Stomach smooth muscle (tissue), 2 donors: ENCODE results near the gene YBEY.

Source experiments
- H3K27ac ChIP-seq: one replicate; pipeline ENCODE4 v1.7.0; 2013; ENCODE audit warnings: mild to moderate bottlenecking, low read length, inconsistent platforms
- H3K27me3 ChIP-seq, 2 donors: one replicate each; pipeline ENCODE4 v1.7.0; 2013; ENCODE audit warnings: low read length in 2 of 2; ENCODE audit not compliant: insufficient read depth in 2 of 2, control insufficient read depth in 1 of 2
- H3K36me3 ChIP-seq, 2 donors: one replicate each; pipeline ENCODE4 v1.7.0; 2013; ENCODE audit warnings: low read length in 2 of 2; ENCODE audit not compliant: control insufficient read depth in 2 of 2, insufficient read depth in 2 of 2
- H3K4me1 ChIP-seq: one replicate; pipeline ENCODE4 v1.7.0; 2013; ENCODE audit warnings: low read length; ENCODE audit not compliant: control insufficient read depth, insufficient read depth
- H3K4me3 ChIP-seq, 2 donors: one replicate each; pipeline ENCODE4 v1.7.0; 2013; ENCODE audit warnings: low read length in 2 of 2
- H3K9ac ChIP-seq, 2 donors: one replicate each; pipeline ENCODE4 v1.7.0; 2013; ENCODE audit warnings: low read length in 2 of 2, mild to moderate bottlenecking in 1 of 2
- H3K9me3 ChIP-seq, 2 donors: one replicate each; pipeline ENCODE4 v1.7.0; 2013; ENCODE audit warnings: low read length in 2 of 2; ENCODE audit not compliant: control insufficient read depth in 2 of 2
- donor health status: healthy.
- donor health status: Pancreatic carcinoma.

Gene YBEY

DNA sequence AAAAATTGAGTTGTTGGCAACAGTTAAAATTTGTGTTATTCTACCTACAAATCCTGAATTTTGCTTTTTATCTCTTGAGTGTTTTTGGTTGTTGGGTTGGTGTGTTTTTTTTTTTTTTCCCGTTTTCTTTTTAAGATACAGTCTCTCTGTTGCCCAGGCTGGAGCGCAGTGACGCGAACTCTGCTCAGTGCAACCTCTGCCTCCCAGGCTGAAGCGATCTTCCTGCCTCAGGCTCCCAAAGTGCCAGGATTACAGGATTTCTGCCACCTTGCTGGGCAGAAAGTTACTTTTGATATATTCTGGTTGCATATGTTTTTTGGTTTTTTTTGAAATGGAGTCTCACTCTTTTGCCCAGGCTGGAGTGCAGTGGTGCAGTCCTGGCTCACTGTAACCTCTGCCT, 42.0 kb downstream of the YBEY start:
- peaks cover 8% of the 10 kb centered on the region for H3K4me1 ChIP-seq
- H3K27me3 ChIP-seq: no peaks in the 10 kb centered on the region
- H3K4me3 ChIP-seq: no peak overlapping the region
- H3K9me3 ChIP-seq: no peaks in the 10 kb centered on the region
- no peak overlapping the region for H3K27ac ChIP-seq
- H3K36me3 ChIP-seq: peaks cover 4 to 9% of the 10 kb centered on the region in 2 donors
- no peak overlapping the region for H3K9ac ChIP-seq

DNA sequence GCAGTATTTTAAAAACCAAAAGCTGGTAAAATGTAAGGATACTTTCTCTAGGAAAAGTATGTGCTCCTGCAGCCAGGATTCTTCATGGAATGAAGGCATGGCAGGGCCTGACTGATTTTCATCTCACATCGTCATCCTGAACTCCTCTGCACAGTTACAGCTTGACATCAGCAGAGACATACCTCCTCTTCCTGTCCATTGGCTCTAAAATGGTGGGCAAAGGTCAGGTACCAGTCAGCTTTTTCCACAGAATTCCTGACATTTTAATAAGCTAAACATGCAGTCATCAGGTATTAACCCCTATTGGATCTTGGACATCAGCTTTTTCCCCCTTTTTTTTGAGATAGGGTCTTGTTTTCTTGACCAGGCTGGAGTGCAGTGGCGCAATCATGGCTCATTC, 43.7 kb downstream of the YBEY start:
- Histone ChIP-seq H3K4me1 (peaks cover 5% of the 10 kb centered on the region), H3K27me3 (no peaks in the 10 kb centered on the region), H3K27ac (no peak overlapping the region), H3K4me3 (no peak overlapping the region), H3K36me3 (peaks cover 9 to 12% of the 10 kb centered on the region in 2 donors), H3K9me3 (no peaks in the 10 kb centered on the region), H3K9ac (no peak overlapping the region)

DNA sequence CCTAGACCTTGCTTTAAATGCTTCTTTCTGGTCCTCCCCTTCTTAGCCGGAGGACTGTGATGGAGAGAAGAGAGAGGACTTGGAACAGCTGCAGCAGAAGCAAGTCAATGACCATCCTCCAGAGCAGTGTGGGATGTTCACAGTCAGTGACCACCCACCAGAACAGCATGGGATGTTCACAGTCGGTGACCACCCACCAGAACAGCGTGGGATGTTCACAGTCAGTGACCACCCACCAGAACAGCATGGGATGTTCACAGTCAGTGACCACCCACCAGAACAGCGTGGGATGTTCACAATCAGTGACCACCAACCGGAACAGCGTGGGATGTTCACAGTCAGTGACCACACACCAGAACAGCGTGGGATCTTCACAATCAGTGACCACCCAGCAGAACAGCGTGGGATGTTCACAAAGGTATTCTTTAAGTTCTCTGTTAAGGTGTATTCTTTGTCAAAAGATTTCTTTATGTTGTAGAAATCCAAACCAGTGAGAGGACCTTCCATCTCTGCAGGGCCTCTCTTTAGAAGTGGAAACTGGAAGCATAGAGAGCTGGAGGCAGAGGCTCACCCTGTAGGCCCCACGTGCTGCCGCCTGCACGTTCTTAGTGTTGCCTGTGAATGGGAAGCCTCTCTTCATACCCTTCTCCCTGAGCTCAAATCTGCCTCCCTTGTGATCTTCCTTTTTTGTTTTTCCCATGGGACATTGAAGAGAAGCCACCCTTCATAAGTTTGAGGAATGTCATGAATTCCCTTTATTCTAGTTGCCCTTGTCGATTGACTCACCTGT, 48.4 kb downstream of the YBEY start:
- Histone ChIP-seq H3K27me3 (no peaks in the 10 kb centered on the region), H3K27ac (no peak overlapping the region), H3K4me3 (no peak overlapping the region), H3K36me3 (peaks cover 26 to 32% of the 10 kb centered on the region in 2 donors), H3K9ac (no peak overlapping the region), H3K4me1 (no peaks in the 10 kb centered on the region), H3K9me3 (no peaks in the 10 kb centered on the region)

DNA sequence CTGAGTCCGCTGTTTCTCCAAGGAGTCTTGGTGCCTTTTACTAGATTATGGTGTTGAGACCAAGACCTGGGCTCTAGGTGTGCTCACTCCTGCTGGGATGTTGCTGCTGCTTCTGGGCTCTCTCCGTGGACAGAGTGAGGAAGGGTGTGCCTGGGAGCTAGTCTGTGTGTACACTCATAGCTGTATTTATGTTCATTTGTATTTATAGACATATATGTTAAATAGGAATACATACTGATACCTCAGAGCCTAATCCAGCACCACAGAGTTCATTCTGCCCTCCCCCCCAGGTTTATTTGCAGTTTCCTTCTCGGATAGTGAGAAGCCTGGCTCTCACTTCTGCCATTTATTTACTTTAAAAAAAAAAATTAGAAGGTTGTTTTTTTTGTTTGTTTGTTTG, 50.5 kb downstream of the YBEY start:
- Histone ChIP-seq H3K36me3 (peaks cover 22 to 27% of the 10 kb centered on the region in 2 donors), H3K27ac (no peak overlapping the region), H3K27me3 (no peaks in the 10 kb centered on the region), H3K9ac (no peak overlapping the region), H3K9me3 (no peaks in the 10 kb centered on the region), H3K4me3 (no peak overlapping the region), H3K4me1 (no peaks in the 10 kb centered on the region)

DNA sequence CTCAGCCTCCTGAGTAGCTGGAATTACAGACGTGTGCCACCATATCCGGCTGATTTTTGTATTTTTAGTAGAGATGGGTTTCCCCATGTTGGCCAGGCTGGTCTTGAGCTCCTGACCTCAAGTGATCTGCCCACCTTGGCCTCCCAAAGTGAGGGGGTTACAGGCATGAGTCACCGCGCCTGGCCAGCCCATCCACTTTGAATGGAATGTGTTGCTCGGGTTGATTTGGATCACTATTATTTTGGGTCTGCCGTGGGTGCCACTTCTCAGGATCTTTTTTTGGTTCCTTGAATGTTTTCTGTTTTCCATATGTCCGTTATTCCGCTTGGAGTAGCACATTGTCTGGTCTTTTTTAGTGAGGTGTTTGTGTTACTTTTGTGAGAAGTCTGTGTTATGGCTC, 54.9 kb downstream of the YBEY start:
- Histone ChIP-seq H3K27ac (no peak overlapping the region), H3K9me3 (no peaks in the 10 kb centered on the region), H3K4me3 (no peak overlapping the region), H3K9ac (no peak overlapping the region), H3K27me3 (no peaks in the 10 kb centered on the region), H3K4me1 (no peaks in the 10 kb centered on the region), H3K36me3 (peaks cover 22 to 26% of the 10 kb centered on the region in 2 donors)

DNA sequence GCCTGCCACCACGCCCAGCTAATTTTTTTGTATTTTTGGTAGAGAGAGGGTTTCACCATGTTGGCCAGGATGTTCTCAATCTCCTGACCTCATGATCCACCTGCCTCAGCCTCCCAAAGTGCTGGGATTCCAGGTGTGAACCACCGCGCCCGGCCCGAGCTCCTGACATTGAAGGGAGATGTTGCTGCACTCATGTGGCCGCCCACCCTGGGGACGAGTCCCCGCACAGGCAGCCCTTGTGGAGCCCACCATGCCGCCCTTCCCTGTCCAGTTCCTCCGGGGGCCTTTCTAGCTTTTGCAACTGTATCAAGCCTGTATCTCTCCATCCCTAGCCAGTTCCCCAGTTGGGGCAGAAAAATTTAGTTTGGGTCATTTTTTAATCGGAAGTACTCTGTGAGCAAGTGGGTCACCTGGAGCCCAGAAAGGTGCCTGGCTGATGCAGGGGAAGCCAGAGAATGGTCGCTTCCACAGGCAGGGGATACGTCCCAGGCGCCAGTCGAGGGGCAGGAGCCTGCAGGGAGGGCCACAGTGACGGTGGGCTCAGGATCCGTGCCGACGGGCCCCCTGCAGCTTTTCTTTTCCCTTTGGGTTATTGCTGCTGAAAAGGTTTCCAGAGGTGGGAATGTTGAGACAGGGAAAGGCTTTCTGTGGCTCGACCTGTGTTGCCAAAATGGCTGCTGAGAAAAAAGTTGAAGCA, 58.2 kb downstream of the YBEY start:
- no peaks in the 10 kb centered on the region for H3K27me3 ChIP-seq
- no peak overlapping the region for H3K9ac ChIP-seq
- H3K36me3 ChIP-seq: peaks cover 26 to 36% of the 10 kb centered on the region in 2 donors

DNA sequence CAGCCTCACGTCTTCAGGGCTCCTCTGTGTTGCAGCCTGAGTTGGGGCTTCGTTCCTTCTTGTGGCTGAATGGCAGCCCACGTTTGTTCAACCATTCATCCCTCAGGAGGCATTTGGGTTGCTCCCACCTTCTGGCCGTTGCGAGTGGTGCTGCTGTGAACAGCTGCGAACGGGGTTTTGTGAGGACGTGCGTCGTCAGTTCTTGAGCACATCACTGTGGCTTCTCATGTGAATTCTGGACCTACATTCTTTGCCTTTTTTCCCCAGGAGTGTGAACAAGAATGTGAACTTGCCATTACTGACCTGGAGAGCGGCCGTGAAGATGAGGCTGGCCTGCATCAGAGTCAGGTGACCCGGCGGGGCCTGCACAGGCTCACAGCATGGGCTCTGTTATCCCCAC, 59.7 kb downstream of the YBEY start:
- H3K9ac ChIP-seq: no peak overlapping the region
- H3K36me3 ChIP-seq: peaks cover 38 to 43% of the 10 kb centered on the region in 2 donors
- H3K4me3 ChIP-seq: no peak overlapping the region
- H3K27me3 ChIP-seq: no peaks in the 10 kb centered on the region
- no peaks in the 10 kb centered on the region for H3K4me1 ChIP-seq
- no peak overlapping the region for H3K27ac ChIP-seq
- no peaks in the 10 kb centered on the region for H3K9me3 ChIP-seq

More for the DNA sequence above, 58.2 kb downstream of the YBEY start:
- H3K4me1 ChIP-seq: no peaks in the 10 kb centered on the region
- H3K9me3 ChIP-seq: no peaks in the 10 kb centered on the region
- H3K4me3 ChIP-seq: no peak overlapping the region
- no peak overlapping the region for H3K27ac ChIP-seq

DNA sequence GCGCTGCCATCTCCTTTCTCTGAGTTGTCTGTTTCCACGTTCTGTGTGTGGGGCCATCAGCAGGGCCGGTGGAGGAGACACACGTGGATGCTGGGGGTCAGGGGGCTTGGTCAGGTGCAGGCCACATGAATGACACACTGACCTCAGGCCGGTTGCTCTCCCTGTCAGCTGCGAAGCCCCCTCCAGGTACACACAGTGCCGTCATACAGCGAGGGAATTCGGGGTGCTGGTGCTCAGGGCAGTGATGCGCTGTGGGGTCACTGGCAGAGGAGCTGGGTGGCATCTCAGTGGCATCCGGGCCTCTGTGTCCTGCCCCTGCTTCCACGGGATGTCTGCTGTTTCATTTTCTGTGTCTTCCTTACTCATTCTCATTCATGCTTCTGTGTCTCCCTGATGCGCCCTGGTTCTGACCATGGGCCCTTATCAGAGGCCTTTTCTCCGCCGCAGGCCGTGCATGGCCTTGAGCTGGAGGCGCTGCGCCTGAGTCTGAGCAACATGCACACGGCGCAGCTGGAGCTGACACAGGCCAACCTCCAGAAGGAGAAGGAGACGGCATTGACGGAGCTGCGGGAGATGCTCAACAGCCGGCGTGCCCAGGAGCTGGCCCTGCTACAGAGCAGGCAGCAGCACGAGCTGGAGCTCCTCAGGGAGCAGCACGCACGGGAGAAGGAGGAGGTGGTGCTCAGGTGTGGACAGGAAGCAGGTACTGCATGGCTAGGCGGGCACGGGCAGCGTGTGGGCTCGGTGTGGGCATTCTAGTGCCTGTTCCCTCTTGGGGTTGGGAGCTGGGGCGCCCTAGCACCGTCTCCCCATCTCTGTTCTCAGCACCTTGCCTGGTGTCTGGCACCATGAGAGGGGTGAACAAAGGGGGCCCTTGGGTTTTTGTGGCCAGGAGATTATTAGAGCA, 60.4 kb downstream of the YBEY start:
- H3K27ac ChIP-seq: no peak overlapping the region
- H3K27me3 ChIP-seq: no peaks in the 10 kb centered on the region
- H3K4me3 ChIP-seq: no peak overlapping the region
- no peak overlapping the region for H3K9ac ChIP-seq
- H3K36me3 ChIP-seq: peaks cover 45 to 47% of the 10 kb centered on the region in 2 donors
- H3K4me1 ChIP-seq: no peaks in the 10 kb centered on the region
- H3K9me3 ChIP-seq: no peaks in the 10 kb centered on the region

DNA sequence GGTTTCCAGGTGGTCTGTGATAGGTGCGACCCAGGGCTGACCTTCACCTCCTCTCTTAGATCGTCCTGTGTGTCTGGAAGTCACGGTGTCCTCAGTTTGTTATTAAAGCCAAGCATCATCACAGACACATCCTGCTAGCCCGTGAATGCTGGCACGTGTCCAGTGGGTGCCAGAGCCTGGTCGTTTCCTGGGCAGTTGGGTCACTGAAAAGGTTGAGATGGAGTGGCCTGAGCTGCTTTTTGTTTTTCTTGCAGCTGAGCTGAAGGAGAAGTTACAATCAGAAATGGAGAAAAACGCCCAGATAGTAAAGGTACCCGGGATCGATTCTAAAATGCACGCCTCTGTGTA, 61.0 kb downstream of the YBEY start:
- Histone ChIP-seq H3K27ac (no peak overlapping the region), H3K36me3 (peaks cover 51% of the 10 kb centered on the region in 2 donors)

More for the DNA sequence above, 61.0 kb downstream of the YBEY start:
- no peak overlapping the region for H3K4me3 ChIP-seq
- no peak overlapping the region for H3K9ac ChIP-seq
- no peaks in the 10 kb centered on the region for H3K9me3 ChIP-seq
- no peaks in the 10 kb centered on the region for H3K4me1 ChIP-seq
- H3K27me3 ChIP-seq: no peaks in the 10 kb centered on the region
